ENCODE results near the gene CDC42BPA.

DNA sequence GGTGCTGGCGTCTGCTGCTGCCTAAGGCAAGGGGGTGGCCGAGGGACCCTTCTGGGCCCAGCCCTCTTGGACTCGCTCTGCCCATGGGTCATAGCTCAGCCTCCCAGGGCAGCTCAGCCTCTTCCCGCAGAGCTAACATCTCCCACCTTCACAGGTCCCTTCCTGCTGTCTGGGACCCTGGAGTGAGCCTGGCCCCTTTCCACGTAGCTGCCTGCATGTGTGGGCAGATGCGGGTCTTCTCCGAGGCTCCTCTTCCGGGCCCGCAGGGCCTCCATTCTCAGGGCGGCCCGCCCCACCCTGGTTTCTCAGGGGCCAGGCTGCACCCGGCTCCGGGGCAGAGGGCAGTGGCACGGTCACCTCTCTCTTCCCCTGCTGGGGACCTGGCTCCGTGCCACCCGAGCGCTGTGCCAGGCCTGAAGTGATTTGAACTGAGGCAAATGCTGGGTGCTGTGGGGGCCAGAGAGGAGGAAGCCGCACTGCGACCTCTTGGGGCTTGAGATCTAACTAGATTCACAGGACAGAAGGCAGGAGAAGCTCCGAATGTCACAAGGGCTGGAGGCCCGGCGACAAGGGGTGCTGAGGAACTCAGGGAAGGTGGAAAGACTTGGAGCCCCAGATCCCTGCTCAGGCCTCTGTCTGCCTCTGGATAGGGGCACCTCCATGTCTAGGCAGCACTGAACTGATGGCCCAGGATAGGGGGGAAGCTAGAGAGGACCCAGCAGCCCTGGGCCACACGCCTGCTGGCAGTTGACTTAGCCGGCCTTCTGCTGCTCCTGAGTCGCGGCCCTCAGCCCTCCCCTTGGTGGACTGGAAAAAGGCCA lies 337.5 kb downstream of the CDC42BPA start:
- TF ChIP-seq, protein P1, sequence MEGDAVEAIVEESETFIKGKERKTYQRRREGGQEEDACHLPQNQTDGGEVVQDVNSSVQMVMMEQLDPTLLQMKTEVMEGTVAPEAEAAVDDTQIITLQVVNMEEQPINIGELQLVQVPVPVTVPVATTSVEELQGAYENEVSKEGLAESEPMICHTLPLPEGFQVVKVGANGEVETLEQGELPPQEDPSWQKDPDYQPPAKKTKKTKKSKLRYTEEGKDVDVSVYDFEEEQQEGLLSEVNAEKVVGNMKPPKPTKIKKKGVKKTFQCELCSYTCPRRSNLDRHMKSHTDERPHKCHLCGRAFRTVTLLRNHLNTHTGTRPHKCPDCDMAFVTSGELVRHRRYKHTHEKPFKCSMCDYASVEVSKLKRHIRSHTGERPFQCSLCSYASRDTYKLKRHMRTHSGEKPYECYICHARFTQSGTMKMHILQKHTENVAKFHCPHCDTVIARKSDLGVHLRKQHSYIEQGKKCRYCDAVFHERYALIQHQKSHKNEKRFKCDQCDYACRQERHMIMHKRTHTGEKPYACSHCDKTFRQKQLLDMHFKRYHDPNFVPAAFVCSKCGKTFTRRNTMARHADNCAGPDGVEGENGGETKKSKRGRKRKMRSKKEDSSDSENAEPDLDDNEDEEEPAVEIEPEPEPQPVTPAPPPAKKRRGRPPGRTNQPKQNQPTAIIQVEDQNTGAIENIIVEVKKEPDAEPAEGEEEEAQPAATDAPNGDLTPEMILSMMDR (IDR thresholded peaks at IDR 0.05; ENCODE audit: poor library complexity, severe bottlenecking), result no peak
- no peak for TF ChIP-seq EP300 (conservative IDR thresholded peaks at IDR 0.05; ENCODE audit: poor library complexity, severe bottlenecking)
- no peak for TF ChIP-seq TAF1 (IDR thresholded peaks at IDR 0.05; ENCODE audit: low read depth)
